KOPT-K1 (cell line): ENCODE data around the gene LINC01488.

Source experiments
- H3K27ac ChIP-seq: fragments of 200-600 bp; sonication (generic); 2 replicates; pipeline ENCODE4 v1.5.1; 2016; ENCODE audit warnings: antibody characterized with exemption, mild to moderate bottlenecking, low read depth, low read length; ENCODE audit not compliant: poor library complexity, severe bottlenecking
- H3K36me3 ChIP-seq: fragments of 200-600 bp; sonication (generic); 2 replicates; pipeline ENCODE4 v1.5.1; 2017; ENCODE audit warnings: antibody characterized with exemption, mild to moderate bottlenecking, low read length, moderate library complexity; ENCODE audit not compliant: insufficient read depth
- H3K9me3 ChIP-seq: fragments of 200-600 bp; sonication (generic); 2 replicates; pipeline ENCODE4 v1.5.1; 2017; ENCODE audit warnings: antibody characterized with exemption, low read length, mild to moderate bottlenecking; ENCODE audit not compliant: insufficient read depth, poor library complexity, severe bottlenecking

LINC01488 gene

DNA sequence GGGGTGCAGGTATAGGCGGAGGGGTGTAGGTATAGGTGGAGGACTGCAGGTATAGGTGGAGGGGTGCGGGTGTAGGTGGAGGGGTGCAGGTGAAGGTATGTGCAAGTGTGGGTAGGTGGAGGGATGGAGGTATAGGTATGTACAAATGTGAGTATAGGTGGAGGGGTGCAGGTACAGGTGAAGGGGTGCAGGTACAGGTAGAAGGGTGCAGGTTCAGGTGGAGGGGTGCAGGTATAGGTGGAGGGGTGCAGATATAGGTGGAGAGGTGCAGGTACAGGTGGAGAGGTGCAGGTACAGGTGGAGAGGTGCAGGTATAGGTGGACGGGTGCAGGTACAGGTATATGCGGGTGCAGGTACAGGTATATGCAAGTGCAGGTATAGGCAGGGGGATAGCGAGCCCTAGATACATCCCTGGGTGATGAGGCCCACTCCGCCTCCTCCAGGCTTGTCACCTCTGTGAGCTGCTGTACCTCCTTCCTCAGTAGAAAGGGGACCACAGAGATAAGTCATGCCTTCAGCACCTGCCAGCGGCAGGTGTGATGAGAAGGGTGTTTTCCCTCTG lies 17.2 kb downstream of the LINC01488 start:
- Histone ChIP-seq H3K9me3 (no peaks in the 10 kb centered on the region), H3K36me3 (no peaks in the 10 kb centered on the region), H3K27ac (no peak overlapping the region)

DNA sequence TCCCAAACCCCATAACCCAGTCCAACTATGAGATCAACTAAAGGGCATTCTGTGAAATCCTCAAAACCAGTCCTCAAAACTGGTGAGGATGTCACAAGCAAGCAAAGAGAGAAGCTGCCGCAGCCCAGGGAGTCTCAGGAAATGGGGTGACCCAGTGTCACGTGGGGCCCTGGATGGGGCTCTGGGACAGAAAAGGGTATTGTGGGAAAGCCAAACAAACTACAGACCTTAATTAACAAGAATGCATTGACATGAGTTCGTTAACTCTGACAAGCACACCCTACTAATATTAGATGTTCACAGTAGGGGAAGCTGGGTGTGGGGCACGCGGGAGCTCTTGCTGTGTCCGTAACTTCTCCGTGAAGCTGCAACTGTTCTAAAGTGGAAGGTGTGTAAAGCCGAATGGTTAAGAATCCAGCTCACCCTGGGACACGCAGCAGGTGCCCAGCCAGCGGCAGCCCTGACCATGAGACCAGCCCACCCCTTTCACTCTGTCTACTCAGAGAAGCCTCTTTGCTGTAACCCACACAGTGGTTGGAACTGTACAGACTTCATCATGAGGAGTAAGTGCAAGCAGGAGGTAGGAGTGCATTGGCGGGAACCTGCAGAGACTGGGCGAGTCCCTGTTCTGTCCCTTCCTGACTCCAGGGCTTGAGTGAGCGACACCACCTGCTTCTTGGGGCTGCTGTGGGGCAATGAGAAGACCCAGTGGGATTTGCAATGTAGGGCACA lies 17.9 kb downstream of the LINC01488 start:
- H3K27ac ChIP-seq = no peak overlapping the region
- no peaks in the 10 kb centered on the region for H3K36me3 ChIP-seq
- no peaks in the 10 kb centered on the region for H3K9me3 ChIP-seq

DNA sequence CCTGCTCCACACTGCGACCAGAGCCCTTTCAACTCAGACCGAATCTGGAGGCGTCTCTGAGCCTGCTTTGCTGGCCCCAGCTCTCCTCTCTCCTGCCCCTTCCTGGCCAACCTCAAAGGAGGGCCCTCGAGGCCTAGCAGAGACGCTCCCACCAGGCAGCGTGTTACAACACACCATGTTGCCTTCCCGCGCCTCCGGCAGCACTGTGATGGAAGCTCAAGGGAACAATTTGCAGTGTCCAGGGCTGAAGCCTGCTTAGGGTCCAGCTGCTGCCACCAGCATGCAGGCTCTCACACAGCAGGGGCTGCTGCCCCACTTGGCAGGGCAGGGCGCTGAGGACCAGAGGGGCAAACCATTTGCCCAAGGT lies 18.4 kb downstream of the LINC01488 start:
- Histone ChIP-seq H3K9me3 (no peaks in the 10 kb centered on the region), H3K27ac (no peak overlapping the region), H3K36me3 (no peaks in the 10 kb centered on the region)

DNA sequence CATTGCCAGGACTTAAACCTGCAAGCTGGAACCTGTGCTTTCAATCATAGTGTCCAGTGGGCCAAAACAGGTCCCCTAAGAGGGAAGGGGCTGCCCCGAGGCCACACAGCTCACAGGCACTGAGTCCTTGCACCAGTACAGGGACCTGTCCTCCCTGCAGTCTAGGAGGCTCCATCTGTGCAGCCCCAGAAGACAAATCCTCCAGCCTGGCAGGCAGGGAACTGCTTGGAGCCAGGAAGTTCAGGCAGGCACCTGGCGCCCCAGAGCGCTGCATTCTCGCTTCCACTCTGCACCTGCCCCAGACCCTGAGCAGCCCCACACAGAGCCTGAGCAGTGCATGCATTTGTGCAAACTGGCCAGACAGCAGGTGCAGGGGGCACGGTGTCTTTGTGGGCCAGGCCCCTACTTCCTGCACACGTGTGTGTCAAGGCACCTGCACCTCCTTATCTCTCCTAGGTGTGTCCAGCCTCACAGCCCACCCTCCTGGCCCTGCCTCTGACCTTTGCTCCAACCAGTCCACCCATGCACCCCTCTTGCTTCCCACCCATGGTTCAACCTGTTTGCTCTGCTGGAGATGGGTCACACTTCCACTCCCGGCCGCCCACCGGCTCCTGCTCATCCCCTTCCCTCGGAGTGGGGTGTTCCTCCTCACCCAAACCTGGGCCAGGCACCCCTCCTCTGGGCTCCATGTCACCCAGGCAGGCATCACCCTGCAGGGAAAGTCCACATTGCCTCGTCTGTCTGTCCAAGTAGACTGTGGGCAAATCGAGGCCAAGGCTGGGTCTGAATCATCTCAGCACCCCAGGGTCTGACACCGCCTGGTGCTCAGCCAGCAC lies 19.0 kb downstream of the LINC01488 start:
- Histone ChIP-seq H3K27ac (no peak overlapping the region), H3K9me3 (no peaks in the 10 kb centered on the region)

DNA sequence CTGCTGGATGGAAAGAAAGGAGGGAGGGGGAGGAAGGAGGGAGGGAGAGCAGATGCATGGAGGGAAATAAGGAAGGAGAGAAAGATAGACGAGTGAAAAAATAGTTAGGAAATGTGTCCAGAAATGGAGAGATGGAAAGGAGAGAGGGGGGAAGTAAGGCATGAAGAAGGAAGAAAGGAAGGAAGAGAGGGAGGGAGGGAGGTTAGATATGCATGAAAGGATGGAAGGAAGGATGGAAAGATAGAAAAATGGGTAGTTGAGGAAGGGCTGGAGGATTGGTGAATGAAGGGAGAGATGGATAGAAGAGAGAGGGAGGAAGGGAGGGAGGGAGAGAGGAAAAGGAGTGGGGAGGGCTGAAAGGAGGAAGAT lies 19.6 kb downstream of the LINC01488 start:
- H3K36me3 ChIP-seq = no peaks in the 10 kb centered on the region
- no peak overlapping the region for H3K27ac ChIP-seq
- H3K9me3 ChIP-seq = no peaks in the 10 kb centered on the region

More for the DNA sequence above, 19.0 kb downstream of the LINC01488 start:
- no peaks in the 10 kb centered on the region for H3K36me3 ChIP-seq

DNA sequence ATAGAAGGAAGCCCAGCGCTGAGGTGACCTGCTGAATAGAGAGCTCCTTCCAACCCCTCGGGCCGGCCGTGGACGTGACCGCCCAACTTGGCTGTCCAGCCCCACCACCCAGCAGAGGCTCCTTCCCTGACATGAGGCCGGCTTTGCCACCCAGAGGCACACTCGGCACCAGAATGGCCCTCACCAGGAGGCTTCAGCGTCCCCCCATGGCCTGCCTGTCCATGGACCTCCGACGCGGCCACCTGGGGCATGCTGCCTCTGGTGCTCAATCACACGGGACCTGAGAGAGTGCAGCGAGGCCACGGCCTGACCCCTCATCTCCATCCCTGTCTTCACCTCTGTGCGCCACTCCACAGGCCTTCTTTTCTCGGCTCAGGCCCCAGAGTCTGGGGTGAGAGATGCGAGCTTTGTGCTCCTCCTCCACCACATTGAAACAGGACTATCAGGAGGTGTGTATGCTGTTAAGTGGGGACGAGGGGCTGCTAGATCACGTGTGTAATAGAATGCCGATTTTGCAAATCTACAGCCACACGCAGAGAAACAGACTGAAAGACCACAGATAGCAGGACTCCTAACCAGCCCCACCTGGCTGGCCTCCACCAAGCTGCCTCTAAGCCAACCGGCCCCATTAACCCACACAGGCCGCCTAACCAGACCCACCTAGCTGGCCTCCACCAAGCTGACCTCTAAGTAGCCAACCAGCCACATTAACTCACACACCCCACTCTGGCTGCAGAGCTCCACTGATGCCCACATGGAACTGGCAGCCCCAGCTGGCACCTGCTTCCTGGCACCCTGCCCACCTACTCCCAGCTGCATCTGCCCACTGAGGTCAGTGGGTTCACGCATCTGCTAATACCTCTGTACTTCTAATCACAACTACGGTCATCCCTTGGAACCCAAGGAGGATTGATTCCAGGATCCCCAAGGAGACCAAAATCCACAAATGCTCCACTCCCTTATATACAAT lies 20.7 kb downstream of the LINC01488 start:
- Histone ChIP-seq H3K36me3 (no peaks in the 10 kb centered on the region), H3K9me3 (peaks cover 5% of the 10 kb centered on the region), H3K27ac (no peak overlapping the region)

DNA sequence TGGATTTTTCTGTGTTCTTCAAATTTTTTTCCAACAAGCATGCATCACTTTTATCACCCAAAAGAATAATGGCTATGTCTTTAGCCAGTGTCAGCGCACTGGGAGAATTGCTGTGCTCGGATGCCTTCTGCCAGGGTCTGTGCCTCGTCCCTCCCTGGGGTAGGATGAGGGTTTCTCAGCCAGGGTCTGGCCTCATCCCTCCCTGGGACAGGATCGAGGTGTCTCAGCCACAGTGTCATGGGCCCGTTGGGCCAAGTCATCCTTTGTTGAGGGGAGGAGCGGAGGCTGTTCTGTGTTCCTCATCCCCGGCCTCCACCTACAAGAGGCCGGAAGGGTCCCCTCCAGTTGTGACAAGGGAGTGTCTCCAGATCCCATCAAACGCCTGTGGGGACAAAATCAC lies 22.7 kb downstream of the LINC01488 start:
- H3K9me3 ChIP-seq = peaks cover 5% of the 10 kb centered on the region
- no peaks in the 10 kb centered on the region for H3K36me3 ChIP-seq
- no peak overlapping the region for H3K27ac ChIP-seq

DNA sequence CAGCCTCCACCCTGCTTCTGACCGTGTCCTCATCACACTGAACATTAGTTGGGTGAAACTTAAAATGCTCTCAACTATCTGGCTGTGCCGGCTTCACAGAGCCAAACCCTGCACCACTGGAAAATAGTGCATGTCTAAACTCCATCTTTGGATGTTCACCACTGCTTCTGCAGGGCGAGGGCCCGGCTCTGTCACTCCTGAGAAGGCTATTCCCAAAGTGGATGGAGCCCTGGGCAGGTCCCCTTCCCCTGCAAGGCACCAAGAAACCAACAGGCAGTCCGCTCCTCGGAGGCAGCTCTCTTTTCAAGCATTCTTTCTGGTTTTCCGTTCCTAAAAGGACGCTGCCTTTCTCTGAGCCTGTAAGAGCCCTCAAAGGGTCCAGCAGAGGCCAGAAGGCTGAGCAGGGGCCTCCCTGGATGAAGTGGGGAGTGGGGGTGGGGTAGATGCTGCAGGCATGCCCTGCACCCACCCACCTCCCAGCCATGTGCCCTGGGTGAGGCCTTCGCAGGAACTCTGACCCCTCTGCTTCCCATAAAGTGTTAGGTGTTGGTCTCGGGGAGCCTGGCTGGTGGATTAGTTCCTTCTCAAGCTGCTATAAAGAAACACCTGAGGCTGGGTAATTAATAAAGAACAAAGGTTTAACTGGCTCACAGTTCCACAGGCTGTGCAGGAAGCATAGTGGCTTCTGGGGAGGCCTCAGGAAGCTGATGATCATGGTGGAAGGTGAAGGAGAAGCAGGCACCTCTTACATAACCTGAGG lies 23.3 kb downstream of the LINC01488 start:
- H3K36me3 ChIP-seq = no peaks in the 10 kb centered on the region
- peaks cover 5% of the 10 kb centered on the region for H3K9me3 ChIP-seq
- no peak overlapping the region for H3K27ac ChIP-seq

DNA sequence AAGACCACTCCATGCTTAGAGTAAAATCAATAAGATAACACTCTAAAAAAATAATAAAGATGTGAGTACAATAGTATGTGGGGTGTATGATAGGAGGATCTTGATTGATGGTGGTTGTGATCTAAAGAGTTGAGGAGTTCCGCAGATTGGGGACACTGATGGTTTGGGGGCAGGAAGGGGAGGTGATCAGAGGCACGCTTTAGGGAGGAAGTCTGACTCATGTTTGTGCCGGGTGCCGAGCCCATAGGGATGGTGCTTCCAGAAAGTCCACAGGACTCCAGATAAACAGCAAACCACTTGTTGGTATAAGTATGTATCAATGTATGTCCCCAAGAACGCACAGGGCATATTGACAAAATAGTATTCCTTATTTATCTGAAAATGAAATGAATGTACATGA lies 27.5 kb downstream of the LINC01488 start:
- Histone ChIP-seq H3K36me3 (no peaks in the 10 kb centered on the region), H3K27ac (no peak overlapping the region), H3K9me3 (peaks cover 5% of the 10 kb centered on the region)

DNA sequence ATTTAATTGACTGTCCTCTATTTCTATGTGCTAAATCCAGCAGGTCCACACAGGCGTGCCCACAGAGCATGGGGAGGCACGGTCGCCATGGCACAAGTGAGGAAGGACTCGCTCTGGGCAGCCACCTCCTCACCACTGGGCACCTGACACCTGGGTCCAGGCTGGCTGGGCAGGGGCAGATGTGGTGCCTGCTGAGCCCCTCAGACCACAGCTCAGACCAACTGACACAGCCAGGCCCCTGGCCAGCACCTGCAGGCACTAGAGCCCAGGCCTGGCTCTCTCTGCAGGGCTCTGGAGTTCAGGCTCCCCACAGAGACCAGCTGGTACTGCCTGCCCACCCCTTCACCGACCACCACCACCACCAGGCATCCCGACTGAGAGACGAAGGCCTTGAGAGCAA lies 27.9 kb downstream of the LINC01488 start:
- no peaks in the 10 kb centered on the region for H3K36me3 ChIP-seq
- H3K27ac ChIP-seq = no peak overlapping the region
- peaks cover 5% of the 10 kb centered on the region for H3K9me3 ChIP-seq

DNA sequence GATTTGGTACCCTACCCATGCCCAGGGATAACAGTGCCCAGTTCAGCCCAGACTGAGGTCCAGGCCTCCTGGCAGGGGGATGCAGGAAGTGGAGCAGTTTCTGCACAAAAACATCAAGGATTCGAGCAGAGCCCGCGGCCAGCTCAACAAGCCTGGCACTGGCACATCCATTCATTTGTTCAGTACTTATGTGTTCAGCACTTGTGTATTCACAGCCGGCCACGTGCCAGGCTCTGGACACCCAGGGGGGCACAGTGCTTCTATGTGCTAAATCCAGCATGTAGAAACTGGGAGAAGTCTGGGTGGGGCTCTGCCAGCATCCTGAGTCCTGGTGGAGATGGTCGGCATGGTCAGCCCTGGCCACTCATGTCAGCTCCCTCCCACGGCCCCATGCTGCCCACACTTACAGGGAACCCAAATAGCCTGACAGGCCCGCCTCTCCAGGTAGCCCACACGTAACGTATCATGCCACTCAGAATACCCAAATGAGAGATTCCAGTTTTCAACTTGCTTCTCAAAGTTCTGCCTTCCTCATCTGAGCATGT lies 28.5 kb downstream of the LINC01488 start:
- Histone ChIP-seq H3K27ac (no peak overlapping the region), H3K9me3 (peaks cover 5% of the 10 kb centered on the region), H3K36me3 (no peaks in the 10 kb centered on the region)

DNA sequence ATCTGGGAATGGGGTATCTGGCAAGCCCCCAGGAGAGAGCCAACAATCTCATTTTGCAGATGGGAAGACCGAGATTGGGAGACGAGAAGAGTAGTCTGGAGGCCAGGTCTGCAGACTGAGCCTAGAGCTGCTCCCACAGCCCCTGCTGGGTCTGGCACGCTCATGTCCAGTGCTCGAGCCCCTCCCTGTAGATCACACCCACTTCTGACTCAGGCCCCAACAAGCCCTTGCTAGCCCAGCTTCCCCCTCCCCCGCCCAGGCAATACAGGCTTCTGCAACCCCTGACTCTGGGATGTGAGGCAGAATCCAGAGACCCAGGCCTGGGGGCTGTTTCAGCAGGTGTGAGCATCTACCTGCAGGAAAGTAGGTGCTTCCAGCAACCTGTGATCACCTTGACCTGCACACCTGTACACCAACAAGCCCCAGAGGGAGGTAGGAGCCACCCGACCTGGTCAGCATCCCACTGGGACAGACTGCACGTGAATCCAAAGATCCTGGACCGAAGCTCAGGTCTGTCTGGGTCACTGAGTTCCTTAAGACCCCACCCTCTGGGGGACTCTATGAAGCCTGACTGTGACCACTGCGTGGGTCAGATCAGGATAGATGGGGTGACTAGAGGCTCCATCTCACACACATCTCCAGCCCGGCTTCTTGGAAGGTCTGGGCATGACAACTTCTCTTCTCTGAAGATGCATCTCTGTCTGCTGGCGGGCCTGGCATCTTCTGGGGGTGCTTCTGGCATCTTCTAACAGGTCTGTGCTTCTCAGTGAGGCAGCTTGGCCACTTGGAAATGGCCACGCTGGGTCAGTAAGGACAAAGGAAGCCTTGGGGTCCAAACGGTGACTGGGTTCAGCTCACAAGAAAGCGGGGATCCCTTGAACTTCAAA lies 29.3 kb downstream of the LINC01488 start:
- no peaks in the 10 kb centered on the region for H3K36me3 ChIP-seq
- H3K27ac ChIP-seq = no peak overlapping the region
- peaks cover 5% of the 10 kb centered on the region for H3K9me3 ChIP-seq

DNA sequence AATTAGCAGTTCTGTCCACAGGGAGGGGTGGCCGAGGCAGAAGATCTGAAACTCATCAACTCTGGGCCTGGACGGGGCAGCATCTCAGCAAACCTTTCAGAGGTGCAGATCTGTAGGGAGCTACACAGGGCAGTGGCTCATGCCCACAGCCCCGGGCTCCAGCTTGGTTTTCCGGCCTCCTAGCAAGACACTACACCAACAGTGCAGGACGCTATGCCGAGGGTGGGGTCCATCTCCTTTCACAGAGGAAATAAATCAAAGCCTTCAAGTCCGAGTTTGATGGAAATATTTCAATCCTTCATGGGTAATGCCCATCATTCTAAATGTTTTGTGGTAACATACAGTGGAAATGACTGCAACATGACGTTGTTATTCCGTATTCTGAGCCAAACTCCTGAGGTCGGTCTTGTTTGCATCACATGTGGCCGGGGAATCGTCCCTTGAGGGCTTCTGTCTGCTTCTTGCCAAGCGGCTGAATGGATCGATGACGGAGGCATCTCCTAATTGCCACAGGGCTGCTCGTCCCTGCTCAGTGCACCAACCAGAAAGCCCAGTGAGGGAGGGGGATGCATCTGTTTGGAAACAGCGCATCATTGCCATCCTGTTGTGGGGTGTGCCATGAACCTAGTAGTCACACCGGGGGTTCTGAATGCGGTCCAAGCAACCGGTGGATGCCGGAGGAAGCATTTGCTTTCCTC lies 30.0 kb downstream of the LINC01488 start:
- H3K9me3 ChIP-seq = peaks cover 6% of the 10 kb centered on the region
- no peak overlapping the region for H3K27ac ChIP-seq
- H3K36me3 ChIP-seq = no peaks in the 10 kb centered on the region
